Smooth muscle cell (in vitro differentiated cells): Measurements from ENCODE around the gene TBC1D14. TPM values are rescaled to one million over a fixed set of nuclear protein-coding genes. Genes with fewer than 3 reads are reported as not detected.

Experiments
- DNase-seq: peaks from one replicate; lab custom pipeline; 2025; ENCODE audit not compliant: unreplicated experiment; lab: John Stamatoyannopoulos, UW
- H2AFZ ChIP-seq: fragments of 200-600 bp; sonication (generic); 2 replicates; pipeline ENCODE4 v1.6.0; 2016; ENCODE audit warnings: antibody characterized with exemption, low read depth, mild to moderate bottlenecking
- H3F3A ChIP-seq: fragments of 200-600 bp; sonication (generic); 2 replicates; pipeline ENCODE4 v1.6.0; 2017; ENCODE audit warnings: antibody characterized with exemption, low read depth
- H3K27ac ChIP-seq: fragments of 200-600 bp; sonication (generic); 2 replicates; pipeline ENCODE4 v1.5.1; 2016; ENCODE audit warnings: low read depth, mild to moderate bottlenecking
- H3K27me3 ChIP-seq: fragments of 200-600 bp; sonication (generic); 2 replicates; pipeline ENCODE4 v1.6.1; 2016; ENCODE audit warnings: low read depth, mild to moderate bottlenecking
- H3K36me3 ChIP-seq: fragments of 200-600 bp; sonication (generic); 2 replicates; pipeline ENCODE4 v1.5.1; 2016; ENCODE audit warnings: low read depth
- H3K4me1 ChIP-seq: fragments of 200-600 bp; sonication (generic); 2 replicates; pipeline ENCODE4 v1.5.1; 2016; ENCODE audit warnings: low read depth
- H3K4me2 ChIP-seq: fragments of 200-600 bp; sonication (generic); 2 replicates; pipeline ENCODE4 v1.6.0; 2016; ENCODE audit warnings: mild to moderate bottlenecking
- H3K4me3 ChIP-seq: fragments of 200-600 bp; sonication (generic); 2 replicates; pipeline ENCODE4 v1.5.1; 2016; ENCODE audit warnings: mild to moderate bottlenecking
- H3K79me2 ChIP-seq: fragments of 200-600 bp; sonication (generic); 2 replicates; pipeline ENCODE4 v1.6.0; 2016; ENCODE audit warnings: low read depth, mild to moderate bottlenecking
- H3K9ac ChIP-seq: fragments of 200-600 bp; sonication (generic); 2 replicates; pipeline ENCODE4 v1.6.0; 2016; ENCODE audit warnings: low read depth
- H3K9me3 ChIP-seq: fragments of 200-600 bp; sonication (generic); replicated peaks from 2 replicates; pipeline ENCODE4 v1.5.1; 2016; ENCODE audit warnings: low read depth
- H4K20me1 ChIP-seq: fragments of 200-600 bp; sonication (generic); 2 replicates; pipeline ENCODE4 v1.6.0; 2016; ENCODE audit warnings: low read depth
- WGBS: methylation state at CpG from one replicate; pipeline ENCODE4 v1.1.7; 2016; ENCODE audit warnings: low lambda C conversion rate; 5-methylcytosine and 5-hydroxymethylcytosine counted together
- polyA plus RNA-seq: library from polyadenylated mRNA; unstranded; fragments of >200 nt; fragmentation: Nextera tagmentation; extraction: Ambion mirVana; gene quantifications from 2 replicates; pipeline ENCODE4 v1.2.1, GENCODE V29; 2016
- total RNA-seq: library from RNA; depleted of rRNA; stranded (reverse); fragments of >200 nt; gene quantifications from 2 replicates; pipeline ENCODE4 v1.2.3, GENCODE V29; 2014
- TF ChIP-seq, protein P1 (sequence below): fragments of 200-600 bp; sonication (generic); IDR thresholded peaks from 2 replicates; pipeline ENCODE4 v1.5.1; 2017; ENCODE audit warnings: borderline replicate concordance, mild to moderate bottlenecking, antibody characterized with exemption; ENCODE audit not compliant: insufficient read depth, poor library complexity, severe bottlenecking

TBC1D14 gene
- total and polyA plus RNA-seq, 2 experiments from 2014 or later = 13.0 to 24.4 TPM

DNA sequence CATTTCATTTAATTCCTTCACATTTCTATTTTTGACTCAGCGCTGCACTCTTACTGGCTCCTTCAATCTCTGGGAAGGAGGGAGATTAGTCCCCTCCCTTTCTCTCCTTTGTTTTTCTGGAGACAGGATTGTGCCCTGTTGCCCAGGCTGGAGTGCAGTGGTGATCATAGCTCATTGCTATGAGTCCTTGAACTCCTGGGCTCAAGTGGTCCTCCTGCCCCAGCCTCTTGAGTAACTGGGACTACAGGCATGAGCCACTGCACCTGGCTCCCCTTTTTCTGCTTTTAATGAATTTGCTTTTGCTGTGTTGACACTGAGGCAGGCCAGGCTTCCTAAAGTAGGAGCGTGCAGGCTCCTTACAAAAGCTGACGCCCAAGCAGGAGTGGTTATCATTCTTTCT lies 10.5 kb downstream of the TBC1D14 start:
- Histone ChIP-seq H2AFZ (no peak overlapping the region), H3K27ac (no peak overlapping the region), H3K4me2 (no peak overlapping the region), H3K4me1 (peaks cover 7% of the 10 kb centered on the region), H3K36me3 (no peaks in the 10 kb centered on the region), H3F3A (no peaks in the 10 kb centered on the region), H4K20me1 (peaks cover 51% of the 10 kb centered on the region), H3K9me3 (no peaks in the 10 kb centered on the region), H3K9ac (no peak overlapping the region), H3K4me3 (no peak overlapping the region), H3K79me2 (peaks cover 18% of the 10 kb centered on the region), H3K27me3 (no peaks in the 10 kb centered on the region)
- TF ChIP-seq, protein P1, sequence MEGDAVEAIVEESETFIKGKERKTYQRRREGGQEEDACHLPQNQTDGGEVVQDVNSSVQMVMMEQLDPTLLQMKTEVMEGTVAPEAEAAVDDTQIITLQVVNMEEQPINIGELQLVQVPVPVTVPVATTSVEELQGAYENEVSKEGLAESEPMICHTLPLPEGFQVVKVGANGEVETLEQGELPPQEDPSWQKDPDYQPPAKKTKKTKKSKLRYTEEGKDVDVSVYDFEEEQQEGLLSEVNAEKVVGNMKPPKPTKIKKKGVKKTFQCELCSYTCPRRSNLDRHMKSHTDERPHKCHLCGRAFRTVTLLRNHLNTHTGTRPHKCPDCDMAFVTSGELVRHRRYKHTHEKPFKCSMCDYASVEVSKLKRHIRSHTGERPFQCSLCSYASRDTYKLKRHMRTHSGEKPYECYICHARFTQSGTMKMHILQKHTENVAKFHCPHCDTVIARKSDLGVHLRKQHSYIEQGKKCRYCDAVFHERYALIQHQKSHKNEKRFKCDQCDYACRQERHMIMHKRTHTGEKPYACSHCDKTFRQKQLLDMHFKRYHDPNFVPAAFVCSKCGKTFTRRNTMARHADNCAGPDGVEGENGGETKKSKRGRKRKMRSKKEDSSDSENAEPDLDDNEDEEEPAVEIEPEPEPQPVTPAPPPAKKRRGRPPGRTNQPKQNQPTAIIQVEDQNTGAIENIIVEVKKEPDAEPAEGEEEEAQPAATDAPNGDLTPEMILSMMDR = no peak
- DNase-seq = no peak
- WGBS = 65% methylated on average over 3 of the region's 3 CpGs

DNA sequence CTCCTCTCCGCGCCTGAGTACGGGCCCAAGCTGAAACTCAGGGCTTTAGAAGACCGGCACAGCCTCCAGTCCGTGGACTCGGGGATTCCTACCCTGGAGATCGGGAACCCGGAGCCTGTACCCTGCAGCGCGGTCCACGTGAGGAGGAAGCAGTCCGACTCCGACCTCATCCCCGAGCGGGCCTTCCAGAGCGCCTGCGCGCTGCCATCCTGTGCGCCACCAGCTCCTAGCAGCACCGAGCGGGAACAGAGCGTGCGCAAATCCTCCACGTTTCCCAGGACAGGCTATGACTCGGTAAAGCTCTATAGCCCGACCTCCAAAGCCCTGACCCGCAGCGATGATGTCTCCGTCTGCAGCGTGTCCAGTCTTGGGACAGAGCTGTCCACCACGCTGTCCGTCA lies 13.9 kb downstream of the TBC1D14 start:
- H3K27me3 ChIP-seq = no peaks in the 10 kb centered on the region
- peaks cover 52% of the 10 kb centered on the region for H4K20me1 ChIP-seq
- H3K4me1 ChIP-seq = no peaks in the 10 kb centered on the region
- no peak overlapping the region for H3K27ac ChIP-seq
- WGBS = over 99% methylated on average over 32 of the region's 32 CpGs
- no peak overlapping the region for H2AFZ ChIP-seq
- no peaks in the 10 kb centered on the region for H3K9me3 ChIP-seq
- H3K4me2 ChIP-seq = no peak overlapping the region
- H3K36me3 ChIP-seq = no peaks in the 10 kb centered on the region
- DNase-seq = no peak
- TF ChIP-seq, protein P1 = no peak
- no peak overlapping the region for H3K4me3 ChIP-seq
- peaks cover 7% of the 10 kb centered on the region for H3F3A ChIP-seq
- H3K79me2 ChIP-seq = peaks cover 11% of the 10 kb centered on the region
- H3K9ac ChIP-seq = no peak overlapping the region

DNA sequence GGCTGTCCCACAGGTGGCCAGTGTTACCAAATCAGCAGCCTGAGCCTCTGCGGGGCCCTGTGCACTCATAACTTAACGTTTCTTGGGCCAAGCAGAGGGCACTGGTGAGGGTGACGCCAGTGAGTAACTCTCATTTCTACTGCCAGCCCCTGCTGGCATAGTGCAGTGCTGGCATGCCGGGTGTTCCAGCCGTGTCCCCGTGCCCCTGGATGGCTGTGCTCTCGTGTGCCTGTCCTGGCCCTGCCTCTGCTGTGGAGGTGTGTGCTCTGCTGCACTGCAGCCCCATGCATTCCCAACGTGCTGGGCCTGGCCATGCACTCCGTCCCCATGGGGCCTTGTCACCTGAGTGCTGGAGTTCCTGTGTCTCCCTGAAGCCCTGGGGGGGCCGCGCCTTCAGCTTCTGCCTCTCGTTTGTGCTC lies 14.7 kb downstream of the TBC1D14 start:
- 93% methylated on average over 12 of the region's 12 CpGs for WGBS
- Histone ChIP-seq H2AFZ (no peak overlapping the region), H3K4me2 (no peak overlapping the region), H3K36me3 (no peaks in the 10 kb centered on the region), H3K27ac (no peak overlapping the region), H3K4me3 (no peak overlapping the region), H3K4me1 (peaks cover 7% of the 10 kb centered on the region), H3K79me2 (peaks cover 4% of the 10 kb centered on the region), H3K9ac (no peak overlapping the region), H3F3A (peaks cover 7% of the 10 kb centered on the region), H4K20me1 (peaks cover 55% of the 10 kb centered on the region), H3K9me3 (no peaks in the 10 kb centered on the region), H3K27me3 (no peaks in the 10 kb centered on the region)
- DNase-seq = no peak
- TF ChIP-seq, protein P1 = no peak

DNA sequence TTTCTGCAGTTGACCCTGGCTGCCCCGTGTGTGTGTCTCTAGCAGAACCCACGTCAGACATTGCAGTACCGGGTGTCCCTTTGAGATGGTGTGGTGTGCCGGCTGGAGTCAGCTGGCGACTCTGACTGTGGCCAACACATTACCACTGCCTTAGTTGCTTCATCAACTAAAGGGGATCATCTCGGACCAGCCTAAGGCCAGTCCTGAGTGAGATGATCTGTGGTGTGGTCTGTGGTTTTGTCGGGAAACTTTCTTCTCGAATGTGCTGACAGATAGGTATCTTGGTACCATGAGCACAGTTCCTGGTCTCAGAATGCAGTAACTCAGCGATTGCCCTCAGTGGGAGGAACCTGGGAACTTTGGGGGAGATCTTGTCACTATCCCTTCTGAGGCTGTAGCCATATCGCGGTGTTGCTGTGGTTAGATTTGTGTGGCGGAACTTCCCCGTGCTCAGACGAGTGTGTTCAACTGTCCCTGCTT lies 15.8 kb downstream of the TBC1D14 start:
- Histone ChIP-seq H3K27ac (no peak overlapping the region), H3K4me2 (no peak overlapping the region), H3K4me1 (peaks cover 16% of the 10 kb centered on the region), H3K9me3 (no peaks in the 10 kb centered on the region), H3K9ac (no peak overlapping the region), H2AFZ (no peak overlapping the region), H3K79me2 (peaks cover 3% of the 10 kb centered on the region), H3K4me3 (no peak overlapping the region), H3F3A (peaks cover 7% of the 10 kb centered on the region), H3K27me3 (no peaks in the 10 kb centered on the region), H4K20me1 (peaks cover 59% of the 10 kb centered on the region), H3K36me3 (no peaks in the 10 kb centered on the region)
- TF ChIP-seq, protein P1 = no peak
- no peak for DNase-seq
- 85% methylated on average over 14 of the region's 14 CpGs for WGBS
